ENCODE measurements around the gene NAT9. TPM values are rescaled to one million over a fixed set of nuclear protein-coding genes. Genes with fewer than 3 reads are reported as not detected.

Gene NAT9
- polyA plus RNA-seq, 4 donors = 41.6 to 47.2 (median 43.9) TPM

DNA sequence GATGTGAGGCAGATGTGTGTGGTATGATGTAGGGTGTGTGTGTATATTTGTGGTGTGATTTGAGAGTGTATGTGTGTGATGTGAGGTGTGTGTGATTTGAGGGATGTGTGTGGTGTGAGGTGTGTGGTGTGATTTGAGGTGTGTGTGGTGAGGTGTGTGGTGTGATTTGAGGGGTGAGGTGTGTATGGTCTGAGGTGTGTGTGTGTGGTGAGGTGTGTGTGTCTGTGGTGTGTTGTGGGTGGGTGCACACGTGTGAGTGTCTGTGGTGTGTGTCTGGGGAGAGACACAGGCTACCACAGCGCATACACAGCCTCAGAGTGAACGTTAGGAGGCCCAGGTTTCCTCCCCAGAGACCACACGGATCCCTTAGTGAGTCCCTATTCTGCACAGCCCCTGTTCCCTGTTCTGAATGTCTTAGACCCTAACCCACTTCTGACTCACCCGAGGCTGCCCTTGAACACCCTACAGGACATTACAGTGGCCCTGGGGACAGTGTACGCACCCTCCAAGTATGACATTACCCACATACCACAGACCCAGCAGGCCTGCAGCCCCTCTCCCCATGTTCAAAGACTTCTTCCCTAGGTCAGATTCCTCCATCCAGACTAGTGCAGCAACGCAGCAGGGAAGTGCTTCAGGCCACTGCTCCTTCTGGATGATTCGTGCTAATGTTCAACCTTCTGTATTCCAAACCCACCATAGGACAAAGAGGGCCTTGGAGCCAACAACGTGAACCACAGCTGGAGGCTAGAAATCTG is 42.6 kb downstream of the NAT9 start:
- no peak for DNase-seq (ENCODE audit: low read depth in 4 of 4, low spot score in 3 of 4)

DNA sequence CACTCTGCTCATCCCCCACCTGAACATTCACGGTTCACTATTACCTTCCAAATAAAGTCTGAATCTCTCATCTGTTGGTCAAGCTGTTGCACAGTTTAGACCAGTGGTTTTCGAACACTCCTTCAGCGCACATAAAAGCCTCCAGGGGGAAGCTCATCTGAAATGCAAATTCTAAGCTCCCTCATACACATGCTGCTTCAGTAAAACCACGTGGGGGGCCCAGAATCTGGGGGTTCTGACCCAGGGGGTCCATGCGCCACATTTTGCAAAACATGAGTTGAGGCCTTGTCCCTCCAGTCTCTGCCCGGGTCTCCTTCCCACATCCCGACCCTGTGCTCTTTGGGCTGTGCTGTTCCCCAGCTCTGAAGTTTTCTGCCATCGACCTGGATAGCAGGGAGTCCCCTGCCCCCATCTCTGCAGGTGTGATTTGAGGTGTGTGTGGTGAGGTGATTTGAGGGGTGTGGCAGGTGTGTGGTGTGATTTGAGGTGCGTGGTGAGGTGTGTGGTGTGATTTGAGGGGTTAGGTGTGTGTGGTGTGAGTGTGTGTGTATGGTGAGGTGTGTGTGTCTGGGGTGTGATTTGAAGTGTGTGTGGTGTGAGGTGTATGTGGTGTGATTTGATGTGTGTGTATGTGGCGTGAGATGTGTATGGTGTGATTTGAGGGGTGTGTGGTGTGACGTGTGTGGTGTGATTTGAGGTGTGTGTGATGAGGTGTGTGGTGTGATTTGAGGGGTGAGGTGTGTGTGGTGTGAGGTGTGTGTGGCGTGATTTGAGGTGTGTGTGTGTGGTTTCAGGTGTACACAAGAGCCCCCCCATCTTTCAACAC is 43.9 kb downstream of the NAT9 start:
- no peak for DNase-seq (ENCODE audit: low read depth in 4 of 4, low spot score in 3 of 4)

GRCh38 chr17:74731347-74731605 is 44.9 kb downstream of the NAT9 start:
- no peak for DNase-seq (ENCODE audit: low read depth in 4 of 4, low spot score in 3 of 4)

GRCh38 chr17:74730491-74731346 is 45.4 kb downstream of the NAT9 start:
- DNase-seq (ENCODE audit: low read depth in 4 of 4, low spot score in 3 of 4) = no peak

GRCh38 chr17:74729866-74730265 is 46.3 kb downstream of the NAT9 start:
- no peak for DNase-seq (ENCODE audit: low read depth in 4 of 4, low spot score in 3 of 4)

- DNase-seq (ENCODE audit: low read depth in 4 of 4, low spot score in 3 of 4) = no peak
Observed at GRCh38 chr17:74729368-74729767, 46.8 kb downstream of the NAT9 start.

- DNase-seq (ENCODE audit: low read depth in 4 of 4, low spot score in 3 of 4) = no peak
Observed at GRCh38 chr17:74728702-74729075, 47.5 kb downstream of the NAT9 start.

- DNase-seq (ENCODE audit: low read depth in 4 of 4, low spot score in 3 of 4) = no peak
Observed at GRCh38 chr17:74728033-74728701, 48.0 kb downstream of the NAT9 start.

DNA sequence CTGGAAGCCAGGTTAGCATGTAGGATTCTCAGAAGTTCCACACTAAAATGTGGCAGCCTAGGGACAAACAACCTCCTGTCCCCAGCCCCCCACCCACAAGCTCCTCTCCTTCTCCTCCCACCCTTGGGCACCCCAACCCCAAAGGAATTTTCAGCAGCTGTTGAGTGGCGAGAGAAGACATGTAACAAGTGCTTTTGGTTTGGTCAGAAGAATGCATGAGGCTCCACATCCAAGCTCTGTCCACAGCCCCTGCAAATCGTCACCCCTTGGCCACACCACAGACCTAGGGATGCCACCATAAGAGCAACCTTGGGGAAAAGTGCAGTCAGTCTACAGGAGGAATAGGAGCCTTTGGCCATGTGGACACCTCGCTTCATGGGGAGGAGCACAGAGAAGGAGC is 51.0 kb downstream of the NAT9 start:
- DNase-seq (ENCODE audit: low read depth in 4 of 4, low spot score in 3 of 4) = no peak

DNA sequence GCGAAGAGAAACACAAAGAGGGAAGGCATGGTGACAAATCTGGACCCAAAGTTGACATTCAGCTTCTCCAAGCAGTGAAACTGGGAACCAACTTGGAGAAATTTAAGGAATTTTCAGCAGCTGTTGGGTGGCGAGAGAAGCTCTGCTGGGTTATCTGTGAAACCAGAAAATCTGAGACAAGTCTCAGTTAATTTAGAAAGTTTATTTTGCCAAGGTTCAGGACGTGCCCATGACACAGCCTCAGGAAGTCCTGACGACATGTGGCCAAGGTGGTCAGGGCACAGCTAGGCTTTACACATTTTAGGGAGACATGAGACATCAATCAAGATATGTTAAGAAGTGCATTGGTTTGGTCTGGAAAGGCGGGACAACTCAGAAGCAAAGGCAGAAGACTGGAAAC is 52.3 kb downstream of the NAT9 start:
- DNase-seq (ENCODE audit: low read depth in 4 of 4, low spot score in 3 of 4) = no peak

GRCh38 chr17:74722782-74723181 is 53.4 kb downstream of the NAT9 start:
- DNase-seq (ENCODE audit: low read depth in 4 of 4, low spot score in 3 of 4) = no peak

Other genes with a start within 250 kb of the NAT9 start
- gene CD300LB, start 244.9 kb downstream of the NAT9 start, polyA plus RNA-seq (ENCODE audit: insufficient read length in 4 of 4) = under 1 TPM; 0.07 to 0.19 (median 0.14) TPM
- under 1 TPM; 0.51 to 0.58 (median 0.53) TPM for gene CD300C, start 230.2 kb downstream of the NAT9 start, polyA plus RNA-seq (ENCODE audit: insufficient read length in 4 of 4)
- under 1 TPM in 1 of 4 donors, not detected in 3; 0.23 TPM for gene CD300H, start 208.8 kb downstream of the NAT9 start, polyA plus RNA-seq (ENCODE audit: insufficient read length in 4 of 4)
- not detected for gene CD300LD, start 184.1 kb downstream of the NAT9 start, polyA plus RNA-seq (ENCODE audit: insufficient read length in 4 of 4)
- gene CD300E, start 152.6 kb downstream of the NAT9 start, polyA plus RNA-seq (ENCODE audit: insufficient read length in 4 of 4) = under 1 TPM; 0.10 to 0.23 (median 0.22) TPM
- under 1 TPM; 0.16 to 0.50 (median 0.27) TPM for gene CD300LF, start 63.4 kb downstream of the NAT9 start, polyA plus RNA-seq (ENCODE audit: insufficient read length in 4 of 4)
- 1 to 10 TPM; 4.0 to 6.0 (median 5.4) TPM for gene RAB37, start 39.1 kb downstream of the NAT9 start, polyA plus RNA-seq (ENCODE audit: insufficient read length in 4 of 4)
- gene NHERF1, start 27.7 kb downstream of the NAT9 start, polyA plus RNA-seq (ENCODE audit: insufficient read length in 4 of 4) = 100 to 1,000 TPM; 165 to 210 (median 175) TPM
- gene GRIN2C, start 83.5 kb upstream of the NAT9 start, polyA plus RNA-seq (ENCODE audit: insufficient read length in 4 of 4) = under 1 TPM; 0.13 to 0.28 (median 0.22) TPM
- 1 to 10 TPM; 6.6 to 9.8 (median 7.5) TPM for gene FDXR, start 96.6 kb upstream of the NAT9 start, polyA plus RNA-seq (ENCODE audit: insufficient read length in 4 of 4)
- under 1 TPM; 0.26 to 0.67 (median 0.45) TPM for gene FADS6, start 117.3 kb upstream of the NAT9 start, polyA plus RNA-seq (ENCODE audit: insufficient read length in 4 of 4)
- under 1 TPM; 0.69 to 0.91 (median 0.74) TPM for gene USH1G, start 146.9 kb upstream of the NAT9 start, polyA plus RNA-seq (ENCODE audit: insufficient read length in 4 of 4)
- gene OTOP2, start 147.9 kb upstream of the NAT9 start, polyA plus RNA-seq (ENCODE audit: insufficient read length in 4 of 4) = under 1 TPM in 2 of 4 donors, not detected in 2; 0.03 to 0.10 TPM
- not detected for gene OTOP3, start 159.6 kb upstream of the NAT9 start, polyA plus RNA-seq (ENCODE audit: insufficient read length in 4 of 4)
- 10 to 100 TPM; 12.6 to 16.3 (median 14.7) TPM for gene HID1, start 196.4 kb upstream of the NAT9 start, polyA plus RNA-seq (ENCODE audit: insufficient read length in 4 of 4)
- 10 to 100 TPM in 1 of 4 donors, 1 to 10 TPM in 3; 8.5 to 11.2 (median 8.8) TPM for gene CDR2L, start 211.3 kb upstream of the NAT9 start, polyA plus RNA-seq (ENCODE audit: insufficient read length in 4 of 4)
- 10 to 100 TPM; 26.4 to 29.6 (median 27.7) TPM for gene MRPL58, start 236.3 kb upstream of the NAT9 start, polyA plus RNA-seq (ENCODE audit: insufficient read length in 4 of 4)